B cell (primary cell): ENCODE data around the gene BAG2. TPM values are rescaled to one million over a fixed set of nuclear protein-coding genes. Genes with fewer than 3 reads are reported as not detected.

Experiments
- ATAC-seq: fragments of 200-7000 bp; cut with Tn5 transposase; one replicate; pipeline ENCODE4 v1.10.0; 2021; ENCODE audit warnings: low read depth, mild to moderate bottlenecking, moderate number of reproducible peaks, moderate library complexity
- CTCF ChIA-PET: fragments of 350-600 bp; sonication (Branson Sonifier 250); formaldehyde crosslinking; loops from one replicate; lab custom pipeline; 2021; ENCODE audit warnings: antibody characterized with exemption, inconsistent platforms; lab: Charles Lee
- POLR2A ChIA-PET: fragments of 350-600 bp; sonication (Branson Sonifier 250); formaldehyde crosslinking; loops from one replicate; lab custom pipeline; 2021; ENCODE audit warnings: antibody characterized with exemption; lab: Charles Lee
- DNase-seq: peaks from one replicate; pipeline ENCODE4 v3.0.0; 2013
- H2AFZ ChIP-seq: 2 replicates; pipeline ENCODE4 v1.6.1; 2012; ENCODE audit warnings: mild to moderate bottlenecking, low read depth, low read length; ENCODE audit not compliant: insufficient read depth, poor library complexity, severe bottlenecking
- H3K27ac ChIP-seq, 2 donors: 1 replicate in 1 of 2; 2 replicates in 1 of 2; pipeline ENCODE4 v1.5.1; 2012 to 2013; ENCODE audit warnings: low read length in 2 of 2, mild to moderate bottlenecking in 2 of 2, moderate library complexity in 1 of 2
- H3K27me3 ChIP-seq, 4 experiments: fragments of 200-600 bp in 1 of 4; sonication (generic) in 1 of 4; replicated peaks in 1 of 4; 1 replicate in 2 of 4; 2 replicates in 2 of 4; pipeline versions ENCODE4 v1.6.1 to v1.7.0; 2013 to 2016; ENCODE audit warnings: low read length in 3 of 4, mild to moderate bottlenecking in 2 of 4, mixed read lengths in 1 of 4, moderate library complexity in 1 of 4; ENCODE audit not compliant: insufficient read depth in 4 of 4, control insufficient read depth in 3 of 4; ENCODE audit errors: control extremely low read depth in 1 of 4
- H3K36me3 ChIP-seq, 2 experiments: replicated peaks in 1 of 2; 1 replicate in 1 of 2; 2 replicates in 1 of 2; pipeline versions ENCODE4 v1.6.1 to v1.7.1; 2013; ENCODE audit warnings: low read length in 1 of 2; ENCODE audit not compliant: insufficient read depth in 2 of 2, control insufficient read depth in 1 of 2; ENCODE audit errors: control extremely low read depth in 1 of 2, extremely low read depth in 1 of 2
- H3K4me1 ChIP-seq, 2 donors: fragments of 200-600 bp in 1 of 2; sonication (generic) in 1 of 2; 1 replicate in 1 of 2; 2 replicates in 1 of 2; pipeline versions ENCODE4 v1.5.1 to v1.6.1; 2013 to 2017; ENCODE audit warnings: low read length in 2 of 2; ENCODE audit not compliant: control insufficient read depth in 2 of 2, insufficient read depth in 2 of 2
- H3K4me2 ChIP-seq: replicated peaks from 2 replicates; pipeline ENCODE3; 2012; ENCODE audit warnings: mild to moderate bottlenecking, low read depth, low read length; ENCODE audit not compliant: poor library complexity, severe bottlenecking
- H3K4me3 ChIP-seq, 5 experiments: fragments of 200-600 bp in 1 of 5; sonication (generic) in 1 of 5; 1 replicate in 3 of 5; 2 replicates in 2 of 5; pipeline versions ENCODE4 v1.5.1 to v1.7.0; 2011 to 2016; ENCODE audit warnings: low read length in 4 of 5, mild to moderate bottlenecking in 4 of 5, low read depth in 2 of 5, control low read depth in 1 of 5, moderate library complexity in 1 of 5; ENCODE audit not compliant: insufficient read depth in 1 of 5; ENCODE audit errors: control extremely low read depth in 1 of 5, extremely low read depth in 1 of 5
- H3K79me2 ChIP-seq: fragments of 200-600 bp; sonication (generic); one replicate; pipeline ENCODE4 v1.6.0; 2016; ENCODE audit warnings: low read length; ENCODE audit not compliant: control insufficient read depth, insufficient read depth
- H3K9ac ChIP-seq: fragments of 200-600 bp; sonication (generic); 2 replicates; pipeline ENCODE4 v1.6.1; 2017; ENCODE audit warnings: mild to moderate bottlenecking, low read length, moderate library complexity
- H3K9me3 ChIP-seq, 3 donors: one replicate each; pipeline versions ENCODE4 v1.6.1 to v1.7.1; 2013; ENCODE audit warnings: low read length in 2 of 3; ENCODE audit not compliant: control insufficient read depth in 2 of 3, insufficient read depth in 1 of 3; ENCODE audit errors: control extremely low read depth in 1 of 3
- H4K20me1 ChIP-seq: 2 replicates; pipeline ENCODE4 v1.6.0; 2012; ENCODE audit warnings: mild to moderate bottlenecking, low read length; ENCODE audit not compliant: insufficient read depth, control insufficient read depth, poor library complexity, severe bottlenecking
- H3K27ac Mint-ChIP-seq: one replicate; pipeline ENCODE4 v1.8.0; 2021; ENCODE audit warnings: mixed read lengths
- H3K27me3 Mint-ChIP-seq: one replicate; pipeline ENCODE4 v1.8.0; 2021; ENCODE audit warnings: mixed read lengths
- H3K4me1 Mint-ChIP-seq: one replicate; pipeline ENCODE4 v1.8.0; 2021; ENCODE audit warnings: mixed read lengths
- H3K4me3 Mint-ChIP-seq: one replicate; pipeline ENCODE4 v1.8.0; 2021; ENCODE audit warnings: mixed read lengths
- H3K9me3 Mint-ChIP-seq: one replicate; pipeline ENCODE4 v1.8.0; 2022; ENCODE audit warnings: mixed read lengths; ENCODE audit not compliant: insufficient read depth
- EZH2 ChIP-seq: IDR thresholded peaks from 2 replicates; pipeline ENCODE4 v1.6.1; 2012; ENCODE audit warnings: borderline replicate concordance, low read depth, mild to moderate bottlenecking, moderate library complexity, low read length; ENCODE audit not compliant: insufficient read depth, poor library complexity, severe bottlenecking
- WGBS: methylation state at CpG from one replicate; pipeline ENCODE4 v1.1.5; 2013; ENCODE audit warnings: missing lambda C conversion rate; ENCODE audit not compliant: insufficient coverage; 5-methylcytosine and 5-hydroxymethylcytosine counted together
- intact Hi-C: fragments of 100-400 bp; cut with micrococcal nuclease; formaldehyde crosslinking; loops from one replicate; pipeline ENCODE4 v1.10.0; 2022
- polyA plus RNA-seq: library from polyadenylated mRNA; depleted of rRNA; stranded (reverse); fragments of >200 nt; gene quantifications from 2 replicates; pipeline ENCODE4 v1.2.3, GENCODE V29; 2012
- total RNA-seq, 2 donors: library from RNA; stranded (reverse); fragments of 120-200 nt in 1 of 2; gene quantifications; 1 replicate in 1 of 2; 2 replicates in 1 of 2; pipeline versions ENCODE4 v1.2.3 to v1.2.4, GENCODE V29; 2013 to 2022
- TF ChIP-seq, protein P1 (sequence below): fragments of 200-600 bp; IDR thresholded peaks from one replicate; pipeline ENCODE4 v1.8.0; 2022; ENCODE audit warnings: antibody characterized with exemption, mild to moderate bottlenecking

BAG2 gene
- total and polyA plus RNA-seq, 2 donors (not counting 1 experiment from before 2014, with no cell fraction given): 1.5 to 4.7 TPM

DNA sequence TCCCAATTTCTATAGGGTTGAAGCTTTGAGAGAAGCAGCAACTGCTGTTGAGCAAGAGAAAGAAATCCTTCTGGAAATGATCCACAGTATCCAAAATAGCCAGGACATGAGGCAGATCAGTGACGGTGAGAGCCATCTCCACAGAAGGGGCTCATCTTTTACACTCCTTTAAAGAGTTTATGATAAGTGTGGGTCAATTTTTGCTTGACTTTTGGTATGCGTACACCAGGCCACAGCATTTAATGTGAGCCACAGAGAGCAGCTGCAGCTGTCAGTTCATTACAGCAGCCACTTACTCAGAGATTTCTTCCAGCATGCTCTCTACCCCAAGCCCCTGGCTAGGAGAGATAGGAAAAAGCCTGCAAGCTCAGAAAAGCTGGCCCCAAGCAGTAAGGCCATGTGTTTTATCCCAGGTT is 9.9 kb downstream of the BAG2 start:
- H3K36me3 ChIP-seq: peaks cover 4 to 7% of the 10 kb centered on the region in 2 experiments
- intact Hi-C loops: no loop called here
- WGBS: no CpG with 5 or more reads among the region's 2 CpGs
- H3K27me3 Mint-ChIP-seq: no peaks in the 10 kb centered on the region
- DNase-seq (no peak), ATAC-seq (no peak)
- H3K9me3 ChIP-seq: no peaks in the 10 kb centered on the region
- H3K4me2 ChIP-seq: no peak overlapping the region
- H3K27ac Mint-ChIP-seq: no peak overlapping the region
- POLR2A ChIA-PET: no interaction called here
- no peaks in the 10 kb centered on the region for H3K4me1 Mint-ChIP-seq
- no peak overlapping the region for H3K4me3 ChIP-seq
- no peak overlapping the region for H2AFZ ChIP-seq
- H3K9me3 Mint-ChIP-seq: no peaks in the 10 kb centered on the region
- H3K27me3 ChIP-seq: no peaks in the 10 kb centered on the region
- H3K79me2 ChIP-seq: no peaks in the 10 kb centered on the region
- TF ChIP-seq EZH2: no peak
- TF ChIP-seq, protein P1, sequence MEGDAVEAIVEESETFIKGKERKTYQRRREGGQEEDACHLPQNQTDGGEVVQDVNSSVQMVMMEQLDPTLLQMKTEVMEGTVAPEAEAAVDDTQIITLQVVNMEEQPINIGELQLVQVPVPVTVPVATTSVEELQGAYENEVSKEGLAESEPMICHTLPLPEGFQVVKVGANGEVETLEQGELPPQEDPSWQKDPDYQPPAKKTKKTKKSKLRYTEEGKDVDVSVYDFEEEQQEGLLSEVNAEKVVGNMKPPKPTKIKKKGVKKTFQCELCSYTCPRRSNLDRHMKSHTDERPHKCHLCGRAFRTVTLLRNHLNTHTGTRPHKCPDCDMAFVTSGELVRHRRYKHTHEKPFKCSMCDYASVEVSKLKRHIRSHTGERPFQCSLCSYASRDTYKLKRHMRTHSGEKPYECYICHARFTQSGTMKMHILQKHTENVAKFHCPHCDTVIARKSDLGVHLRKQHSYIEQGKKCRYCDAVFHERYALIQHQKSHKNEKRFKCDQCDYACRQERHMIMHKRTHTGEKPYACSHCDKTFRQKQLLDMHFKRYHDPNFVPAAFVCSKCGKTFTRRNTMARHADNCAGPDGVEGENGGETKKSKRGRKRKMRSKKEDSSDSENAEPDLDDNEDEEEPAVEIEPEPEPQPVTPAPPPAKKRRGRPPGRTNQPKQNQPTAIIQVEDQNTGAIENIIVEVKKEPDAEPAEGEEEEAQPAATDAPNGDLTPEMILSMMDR: no peak
- no peaks in the 10 kb centered on the region for H3K4me1 ChIP-seq
- H4K20me1 ChIP-seq: no peaks in the 10 kb centered on the region
- no peak overlapping the region for H3K9ac ChIP-seq
- CTCF ChIA-PET: no interaction called here
- no peak overlapping the region for H3K27ac ChIP-seq
- H3K4me3 Mint-ChIP-seq: no peak overlapping the region

DNA sequence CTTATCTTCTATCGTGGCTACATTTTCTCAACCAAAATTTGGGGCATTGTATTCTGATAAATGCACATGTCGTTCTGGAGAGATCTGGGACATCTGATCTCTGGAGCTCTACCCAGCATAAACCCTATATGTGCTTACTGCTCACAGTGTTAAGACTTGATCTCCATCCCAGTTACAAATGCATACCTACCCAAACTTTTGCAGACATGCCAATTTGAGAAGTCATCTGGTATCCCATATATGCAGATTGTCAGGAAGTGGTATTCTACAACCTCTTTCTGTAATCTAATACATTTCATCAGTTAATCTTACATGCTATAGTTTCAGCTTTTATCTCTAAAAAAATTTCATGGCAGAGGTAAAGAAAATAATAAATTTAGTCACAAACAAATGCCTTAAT is 11.2 kb downstream of the BAG2 start:
- no peaks in the 10 kb centered on the region for H3K27me3 ChIP-seq
- ChIA-PET POLR2A (no interaction called here), CTCF (no interaction called here)
- Mint-ChIP-seq H3K4me1 (no peaks in the 10 kb centered on the region), H3K9me3 (no peaks in the 10 kb centered on the region), H3K27ac (no peak overlapping the region), H3K27me3 (no peaks in the 10 kb centered on the region), H3K4me3 (no peak overlapping the region)
- H3K9me3 ChIP-seq: no peaks in the 10 kb centered on the region
- H3K27ac ChIP-seq: no peak overlapping the region
- H2AFZ ChIP-seq: no peak overlapping the region
- TF ChIP-seq, protein P1: no peak
- no peak for TF ChIP-seq EZH2
- DNase-seq: no peak
- no peaks in the 10 kb centered on the region for H3K79me2 ChIP-seq
- no peaks in the 10 kb centered on the region for H3K4me1 ChIP-seq
- 100% methylated on average over 2 of the region's 2 CpGs for WGBS
- H3K9ac ChIP-seq: no peak overlapping the region
- no peaks in the 10 kb centered on the region for H4K20me1 ChIP-seq
- no peak for ATAC-seq
- H3K36me3 ChIP-seq: peaks cover 4 to 7% of the 10 kb centered on the region in 2 experiments
- intact Hi-C loops: no loop called here
- H3K4me2 ChIP-seq: no peak overlapping the region
- no peak overlapping the region for H3K4me3 ChIP-seq
